ENCODE measurements around the gene TLE6.
A peak's percentile ranks its signal among the peaks of the same experiment; 100 is the strongest.
"Not testable (repeated sequence)": the region's sequence is repeated elsewhere in the genome, so short reads cannot be mapped to it uniquely, and the experiment has no call there.

Gene TLE6

GRCh38 chr19:2974342-2975041, 2.9 kb upstream of the TLE6 start:
- DNase-seq (ENCODE audit: low read depth, low spot score) = no peak

- DNase-seq (ENCODE audit: low read depth, low spot score) = no peak
Observed at GRCh38 chr19:2976609-2977000, 759 bp upstream of the TLE6 start.

GRCh38 chr19:2977746-2978138, 378 bp downstream of the TLE6 start:
- no peak for DNase-seq (ENCODE audit: low read depth, low spot score)

- DNase-seq (ENCODE audit: low read depth, low spot score) = no peak
Observed at GRCh38 chr19:2978166-2978767, 903 bp downstream of the TLE6 start.

- DNase-seq (ENCODE audit: low read depth, low spot score) = no peak
Observed at GRCh38 chr19:2978772-2979171, 1.4 kb downstream of the TLE6 start.

GRCh38 chr19:2981898-2982297, 4.5 kb downstream of the TLE6 start:
- DNase-seq (ENCODE audit: low read depth, low spot score) = no peak

- no peak for DNase-seq (ENCODE audit: low read depth, low spot score)
Observed at GRCh38 chr19:2982561-2982960, 5.2 kb downstream of the TLE6 start.

- peak; percentile 48 for DNase-seq (ENCODE audit: low read depth, low spot score)
Observed at GRCh38 chr19:2982983-2983350, 5.6 kb downstream of the TLE6 start.

GRCh38 chr19:2983351-2984214, 6.2 kb downstream of the TLE6 start:
- DNase-seq (ENCODE audit: low read depth, low spot score) = peak; percentile 51

GRCh38 chr19:2984215-2984528, 6.8 kb downstream of the TLE6 start:
- no peak for DNase-seq (ENCODE audit: low read depth, low spot score)

GRCh38 chr19:2986951-2987524, 9.7 kb downstream of the TLE6 start:
- no peak for DNase-seq (ENCODE audit: low read depth, low spot score)

GRCh38 chr19:2987797-2988196, 10.4 kb downstream of the TLE6 start:
- DNase-seq (ENCODE audit: low read depth, low spot score) = no peak

GRCh38 chr19:2988568-2988967, 11.2 kb downstream of the TLE6 start:
- DNase-seq (ENCODE audit: low read depth, low spot score) = no peak

GRCh38 chr19:2989236-2989946, 12.0 kb downstream of the TLE6 start:
- no peak for DNase-seq (ENCODE audit: low read depth, low spot score)

GRCh38 chr19:2992333-2992732, 15.0 kb downstream of the TLE6 start:
- not testable (repeated sequence) for DNase-seq (ENCODE audit: low read depth, low spot score)

GRCh38 chr19:2992958-2993357, 15.6 kb downstream of the TLE6 start:
- DNase-seq (ENCODE audit: low read depth, low spot score) = no peak

GRCh38 chr19:2993579-2993978, 16.2 kb downstream of the TLE6 start:
- DNase-seq (ENCODE audit: low read depth, low spot score) = no peak

GRCh38 chr19:2994588-2995131, 17.3 kb downstream of the TLE6 start:
- DNase-seq (ENCODE audit: low read depth, low spot score) = no peak

- no peak for DNase-seq (ENCODE audit: low read depth, low spot score)
Observed at GRCh38 chr19:2997720-2998119, 20.4 kb downstream of the TLE6 start.

- DNase-seq (ENCODE audit: low read depth, low spot score) = no peak
Observed at GRCh38 chr19:2998642-2999041, 21.3 kb downstream of the TLE6 start.

- DNase-seq (ENCODE audit: low read depth, low spot score) = no peak
Observed at GRCh38 chr19:3001235-3001800, 24.0 kb downstream of the TLE6 start.

Measured in brain pericyte (primary cell).